H9 (cell line): ENCODE measurements around the gene CDKAL1. TPM values are rescaled to one million over a fixed set of nuclear protein-coding genes. Genes with fewer than 3 reads are reported as not detected.

ENCODE experiments used
- DNase-seq: peaks from one replicate; pipeline ENCODE4 v3.0.0-alpha.2; 2017
- H2AFZ ChIP-seq: one replicate; pipeline ENCODE4 v1.6.1; 2013; ENCODE audit warnings: mild to moderate bottlenecking, low read length, control low read depth, moderate library complexity
- H2AK5ac ChIP-seq: 2 replicates; pipeline ENCODE4 v1.6.1; 2013; ENCODE audit warnings: low read length, control low read depth, mixed read lengths; ENCODE audit not compliant: insufficient read length
- H2BK120ac ChIP-seq: one replicate; pipeline ENCODE4 v1.6.1; 2013; ENCODE audit warnings: low read depth, mild to moderate bottlenecking, low read length, control low read depth, inconsistent platforms; ENCODE audit not compliant: poor library complexity, severe bottlenecking
- H2BK12ac ChIP-seq: 2 replicates; pipeline ENCODE4 v1.6.1; 2013; ENCODE audit warnings: low read length, control low read depth, mixed read lengths, low read depth; ENCODE audit not compliant: insufficient read length
- H2BK15ac ChIP-seq: 2 replicates; pipeline ENCODE4 v1.6.1; 2013; ENCODE audit warnings: low read depth, low read length, control low read depth
- H2BK20ac ChIP-seq: one replicate; pipeline ENCODE4 v1.6.1; 2013; ENCODE audit warnings: low read depth, mild to moderate bottlenecking, low read length, control low read depth, inconsistent platforms; ENCODE audit not compliant: poor library complexity, severe bottlenecking
- H2BK5ac ChIP-seq: 2 replicates; pipeline ENCODE4 v1.6.1; 2013; ENCODE audit warnings: low read length, control low read depth, mixed read lengths; ENCODE audit not compliant: insufficient read length
- H3K14ac ChIP-seq: 2 replicates; pipeline ENCODE4 v1.6.1; 2013; ENCODE audit warnings: low read length, control low read depth; ENCODE audit not compliant: insufficient read depth
- H3K18ac ChIP-seq: 2 replicates; pipeline ENCODE4 v1.6.1; 2013; ENCODE audit warnings: low read depth, mild to moderate bottlenecking, mixed read lengths, low read length, control low read depth; ENCODE audit not compliant: insufficient read length
- H3K23ac ChIP-seq: 2 replicates; pipeline ENCODE4 v1.6.1; 2013; ENCODE audit warnings: low read length, control low read depth, mixed read lengths, low read depth; ENCODE audit not compliant: insufficient read length
- H3K23me2 ChIP-seq: 2 replicates; pipeline ENCODE4 v1.6.1; 2013; ENCODE audit warnings: low read depth, mild to moderate bottlenecking, mixed read lengths, low read length, control low read depth; ENCODE audit not compliant: insufficient read length, poor library complexity, severe bottlenecking
- H3K27ac ChIP-seq: 2 replicates; pipeline ENCODE4 v1.5.1; 2013; ENCODE audit warnings: low read length, control low read depth, mixed read lengths, low read depth; ENCODE audit not compliant: insufficient read length
- H3K27me3 ChIP-seq: 2 replicates; pipeline ENCODE4 v1.6.1; 2013; ENCODE audit warnings: low read length, control low read depth, inconsistent platforms; ENCODE audit not compliant: insufficient read depth
- H3K4ac ChIP-seq: 2 replicates; pipeline ENCODE4 v1.6.1; 2013; ENCODE audit warnings: low read depth, mild to moderate bottlenecking, control low read depth, inconsistent platforms, low read length, moderate library complexity
- H3K4me1 ChIP-seq: 2 replicates; pipeline ENCODE4 v1.6.1; 2013; ENCODE audit warnings: low read length, control low read depth, inconsistent platforms; ENCODE audit not compliant: insufficient read depth
- H3K4me2 ChIP-seq: 2 replicates; pipeline ENCODE4 v1.6.1; 2013; ENCODE audit warnings: low read length, control low read depth, mixed read lengths; ENCODE audit not compliant: insufficient read length, insufficient read depth
- H3K56ac ChIP-seq: 2 replicates; pipeline ENCODE4 v1.6.1; 2013; ENCODE audit warnings: low read depth, mild to moderate bottlenecking, mixed read lengths, low read length, control low read depth; ENCODE audit not compliant: insufficient read length
- H3K79me1 ChIP-seq: 2 replicates; pipeline ENCODE4 v1.6.1; 2013; ENCODE audit warnings: low read depth, mild to moderate bottlenecking, moderate library complexity, low read length, control low read depth, inconsistent platforms; ENCODE audit not compliant: insufficient read depth, poor library complexity, severe bottlenecking
- H3K79me2 ChIP-seq: 2 replicates; pipeline ENCODE4 v1.6.1; 2013; ENCODE audit warnings: low read length, control low read depth, inconsistent platforms; ENCODE audit not compliant: insufficient read depth
- H3K9ac ChIP-seq: 2 replicates; pipeline ENCODE4 v1.6.1; 2013; ENCODE audit warnings: low read length, control low read depth, mixed read lengths; ENCODE audit not compliant: insufficient read length; ENCODE audit errors: extremely low read depth
- H3K9me3 ChIP-seq: one replicate; pipeline ENCODE4 v1.6.1; 2013; ENCODE audit warnings: low read depth, low read length, inconsistent platforms; ENCODE audit not compliant: control insufficient read depth
- H3T11ph ChIP-seq: one replicate; pipeline ENCODE4 v1.6.1; 2013; ENCODE audit warnings: mild to moderate bottlenecking, low read length, control low read depth, inconsistent platforms
- H4K20me1 ChIP-seq: one replicate; pipeline ENCODE4 v1.6.1; 2013; ENCODE audit not compliant: control insufficient read depth, insufficient read length, insufficient read depth
- H4K5ac ChIP-seq: 2 replicates; pipeline ENCODE4 v1.6.1; 2013; ENCODE audit warnings: low read depth, mild to moderate bottlenecking, mixed read lengths, low read length, control low read depth; ENCODE audit not compliant: insufficient read length
- H4K8ac ChIP-seq: replicated peaks from 2 replicates; pipeline ENCODE4 v1.6.1; 2013; ENCODE audit warnings: low read length, control low read depth, mixed read lengths, low read depth; ENCODE audit not compliant: insufficient read length
- H4K91ac ChIP-seq: 2 replicates; pipeline ENCODE4 v1.6.1; 2013; ENCODE audit warnings: low read depth, mild to moderate bottlenecking, moderate library complexity, mixed read lengths, low read length, control low read depth; ENCODE audit not compliant: insufficient read length
- H3K27ac Mint-ChIP-seq, 3 experiments: 2 replicates in 2 of 3; 3 replicates in 1 of 3; pipeline ENCODE4 v1.8.0; 2020 to 2021; ENCODE audit warnings: mixed read lengths in 3 of 3, mild to moderate bottlenecking in 1 of 3, moderate library complexity in 1 of 3
- H3K27me3 Mint-ChIP-seq: 2 replicates; pipeline ENCODE4 v1.8.0; 2021; ENCODE audit warnings: low read depth, mild to moderate bottlenecking, moderate library complexity, mixed read lengths
- H3K36me3 Mint-ChIP-seq, 3 experiments: 2 replicates in 2 of 3; 3 replicates in 1 of 3; pipeline ENCODE4 v1.8.0; 2020 to 2021; ENCODE audit warnings: low read depth in 3 of 3, mixed read lengths in 3 of 3; ENCODE audit not compliant: insufficient read depth in 1 of 3
- H3K4me1 Mint-ChIP-seq, 2 experiments: 2 replicates each; pipeline ENCODE4 v1.8.0; 2020; ENCODE audit warnings: mixed read lengths in 2 of 2
- H3K4me3 Mint-ChIP-seq, 2 experiments: 2 replicates in 1 of 2; 3 replicates in 1 of 2; pipeline ENCODE4 v1.8.0; 2020 to 2021; ENCODE audit warnings: mild to moderate bottlenecking in 2 of 2, mixed read lengths in 2 of 2, moderate library complexity in 1 of 2
- H3K9me3 Mint-ChIP-seq, 2 experiments: 2 replicates in 1 of 2; 3 replicates in 1 of 2; pipeline ENCODE4 v1.8.0; 2020; ENCODE audit warnings: mild to moderate bottlenecking in 2 of 2, mixed read lengths in 2 of 2, moderate library complexity in 1 of 2
- CTCF ChIP-seq: fragments of 200-600 bp; sonication (generic); conservative IDR thresholded peaks from 3 replicates; pipeline ENCODE4 v1.8.0; 2021; ENCODE audit warnings: antibody characterized with exemption, mild to moderate bottlenecking
- WGBS: extraction: QIAGEN DNeasy Blood & Tissue Kit; methylation state at CpG from one replicate; pipeline ENCODE4 v1.1.7; 2013; ENCODE audit warnings: missing lambda C conversion rate, low lambda C conversion rate, mixed read lengths; ENCODE audit not compliant: insufficient read length; ENCODE audit errors: extremely low coverage; 5-methylcytosine and 5-hydroxymethylcytosine counted together
- total RNA-seq: library from RNA; stranded (reverse); gene quantifications from 2 replicates; pipeline ENCODE4 v1.2.1, GENCODE V29; 2021

The CDKAL1 gene
- total RNA-seq, 1 experiment from 2014 or later: 23.0 TPM

- H3K79me1 ChIP-seq: no peaks in the 10 kb centered on the region
- H3K4me1 ChIP-seq: peaks cover 5% of the 10 kb centered on the region; the same call in 1 of the 2 replicates
- no peaks in the 10 kb centered on the region for H3K27me3 Mint-ChIP-seq
- H3K79me2 ChIP-seq: no peaks in the 10 kb centered on the region
- no CpG with 5 or more reads among the region's 3 CpGs for WGBS
- no peak overlapping the region for H4K8ac ChIP-seq
- no peak for DNase-seq
- no peak overlapping the region for H3K18ac ChIP-seq
- H3K56ac ChIP-seq: no peak overlapping the region
- H2AFZ ChIP-seq: no peak overlapping the region
- H3K23me2 ChIP-seq: no peaks in the 10 kb centered on the region
- H2BK12ac ChIP-seq: no peak overlapping the region
- H3K9me3 ChIP-seq: no peaks in the 10 kb centered on the region
- no peak overlapping the region for H3K27ac Mint-ChIP-seq
- H3K9me3 Mint-ChIP-seq: no peaks in the 10 kb centered on the region
- no peak overlapping the region for H3K9ac ChIP-seq
- no peaks in the 10 kb centered on the region for H3K27me3 ChIP-seq
- no peak overlapping the region for H3K4me2 ChIP-seq
- H3K4me3 Mint-ChIP-seq: no peak overlapping the region
- H3K14ac ChIP-seq: no peak overlapping the region
- H3K36me3 Mint-ChIP-seq: peaks cover 0 to 2% (median 0%) of the 10 kb centered on the region in 3 experiments; a peak in 3 of 7 replicates
- no peak overlapping the region for H3K27ac ChIP-seq
- H4K20me1 ChIP-seq: no peaks in the 10 kb centered on the region
- H4K5ac ChIP-seq: no peak overlapping the region
- no peak overlapping the region for H2BK120ac ChIP-seq
- no peak overlapping the region for H3K23ac ChIP-seq
- no peak overlapping the region for H2BK20ac ChIP-seq
- H2BK5ac ChIP-seq: no peak overlapping the region
- H4K91ac ChIP-seq: no peak overlapping the region
- H2BK15ac ChIP-seq: no peak overlapping the region
- no peak overlapping the region for H3K4ac ChIP-seq
- H2AK5ac ChIP-seq: no peak overlapping the region
- no peak for TF ChIP-seq CTCF
- H3K4me1 Mint-ChIP-seq: peaks cover 9 to 10% of the 10 kb centered on the region in 2 experiments
- H3T11ph ChIP-seq: no peak overlapping the region
Observed at GRCh38 chr6:21080221-21080620, 546.0 kb downstream of the CDKAL1 start.
